Measurements from ENCODE around the gene RTN1. TPM values are rescaled to one million over a fixed set of nuclear protein-coding genes. Genes with fewer than 3 reads are reported as not detected.

Gene RTN1
- total and polyA plus RNA-seq, 2 experiments from 2014 or later = 4.2 to 4.3 TPM

- Mint-ChIP-seq H3K27ac (no peak overlapping the region), H3K4me1 (peaks cover 4% of the 10 kb centered on the region), H3K9me3 (no peaks in the 10 kb centered on the region; the same call in 2 of the 3 replicates), H3K4me3 (no peak overlapping the region), H3K36me3 (ENCODE audit: low read depth) (no peaks in the 10 kb centered on the region), H3K27me3 (ENCODE audit: insufficient read depth, low read depth, poor library complexity) (no peaks in the 10 kb centered on the region)
- H4K20me1 ChIP-seq (replicated peaks; ENCODE audit: insufficient read depth) = no peaks in the 10 kb centered on the region
- no peak overlapping the region for H3K4me2 ChIP-seq
- H3K4me3 ChIP-seq = no peak overlapping the region
- no peaks in the 10 kb centered on the region for H3K9me2 ChIP-seq (ENCODE audit: insufficient read depth)
- H3K79me2 ChIP-seq (replicated peaks; ENCODE audit: insufficient read depth) = no peaks in the 10 kb centered on the region
- DNase-seq (ENCODE audit: low spot score) (no peak), ATAC-seq (no peak)
- no peaks in the 10 kb centered on the region for H3K27me3 ChIP-seq (ENCODE audit: insufficient read depth)
- no peak overlapping the region for H2AFZ ChIP-seq
- H3F3A ChIP-seq (replicated peaks; ENCODE audit: low read depth) = no peaks in the 10 kb centered on the region
- no peaks in the 10 kb centered on the region for H3K36me3 ChIP-seq (ENCODE audit: insufficient read depth)
- no peak overlapping the region for H3K27ac ChIP-seq (ENCODE audit: low read depth)
- TF ChIP-seq ETS1 (IDR thresholded peaks at IDR 0.05) (no peak), STAT1 (IDR thresholded peaks at IDR 0.05; ENCODE audit: unreplicated experiment) (no peak), CREB1 (CRISPR knock-in tag; IDR thresholded peaks at IDR 0.05; ENCODE audit: low read depth) (no peak), EZH2 (IDR thresholded peaks at IDR 0.05; ENCODE audit: low read depth, unreplicated experiment) (no peak), ZNF331 (CRISPR knock-in tag; IDR thresholded peaks at IDR 0.05; ENCODE audit: low read depth) (no peak), REST (IDR thresholded peaks at IDR 0.05; ENCODE audit: unreplicated experiment) (no peak), ZNF114 (CRISPR knock-in tag; IDR thresholded peaks at IDR 0.05) (no peak), JUNB (IDR thresholded peaks at IDR 0.05; ENCODE audit: unreplicated experiment) (no peak), POLR2AphosphoS5 (IDR thresholded peaks at IDR 0.05; ENCODE audit: low read depth) (no peak), NANOG (IDR thresholded peaks at IDR 0.05; ENCODE audit: borderline replicate concordance) (no peak), EZH2phosphoT487 (IDR thresholded peaks at IDR 0.05; ENCODE audit: unreplicated experiment) (no peak)
- TF ChIP-seq, protein P1, sequence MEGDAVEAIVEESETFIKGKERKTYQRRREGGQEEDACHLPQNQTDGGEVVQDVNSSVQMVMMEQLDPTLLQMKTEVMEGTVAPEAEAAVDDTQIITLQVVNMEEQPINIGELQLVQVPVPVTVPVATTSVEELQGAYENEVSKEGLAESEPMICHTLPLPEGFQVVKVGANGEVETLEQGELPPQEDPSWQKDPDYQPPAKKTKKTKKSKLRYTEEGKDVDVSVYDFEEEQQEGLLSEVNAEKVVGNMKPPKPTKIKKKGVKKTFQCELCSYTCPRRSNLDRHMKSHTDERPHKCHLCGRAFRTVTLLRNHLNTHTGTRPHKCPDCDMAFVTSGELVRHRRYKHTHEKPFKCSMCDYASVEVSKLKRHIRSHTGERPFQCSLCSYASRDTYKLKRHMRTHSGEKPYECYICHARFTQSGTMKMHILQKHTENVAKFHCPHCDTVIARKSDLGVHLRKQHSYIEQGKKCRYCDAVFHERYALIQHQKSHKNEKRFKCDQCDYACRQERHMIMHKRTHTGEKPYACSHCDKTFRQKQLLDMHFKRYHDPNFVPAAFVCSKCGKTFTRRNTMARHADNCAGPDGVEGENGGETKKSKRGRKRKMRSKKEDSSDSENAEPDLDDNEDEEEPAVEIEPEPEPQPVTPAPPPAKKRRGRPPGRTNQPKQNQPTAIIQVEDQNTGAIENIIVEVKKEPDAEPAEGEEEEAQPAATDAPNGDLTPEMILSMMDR (conservative IDR thresholded peaks at IDR 0.05; ENCODE audit: low read depth in 2 of 2) = no peak
- TF ChIP-seq, protein P2, sequence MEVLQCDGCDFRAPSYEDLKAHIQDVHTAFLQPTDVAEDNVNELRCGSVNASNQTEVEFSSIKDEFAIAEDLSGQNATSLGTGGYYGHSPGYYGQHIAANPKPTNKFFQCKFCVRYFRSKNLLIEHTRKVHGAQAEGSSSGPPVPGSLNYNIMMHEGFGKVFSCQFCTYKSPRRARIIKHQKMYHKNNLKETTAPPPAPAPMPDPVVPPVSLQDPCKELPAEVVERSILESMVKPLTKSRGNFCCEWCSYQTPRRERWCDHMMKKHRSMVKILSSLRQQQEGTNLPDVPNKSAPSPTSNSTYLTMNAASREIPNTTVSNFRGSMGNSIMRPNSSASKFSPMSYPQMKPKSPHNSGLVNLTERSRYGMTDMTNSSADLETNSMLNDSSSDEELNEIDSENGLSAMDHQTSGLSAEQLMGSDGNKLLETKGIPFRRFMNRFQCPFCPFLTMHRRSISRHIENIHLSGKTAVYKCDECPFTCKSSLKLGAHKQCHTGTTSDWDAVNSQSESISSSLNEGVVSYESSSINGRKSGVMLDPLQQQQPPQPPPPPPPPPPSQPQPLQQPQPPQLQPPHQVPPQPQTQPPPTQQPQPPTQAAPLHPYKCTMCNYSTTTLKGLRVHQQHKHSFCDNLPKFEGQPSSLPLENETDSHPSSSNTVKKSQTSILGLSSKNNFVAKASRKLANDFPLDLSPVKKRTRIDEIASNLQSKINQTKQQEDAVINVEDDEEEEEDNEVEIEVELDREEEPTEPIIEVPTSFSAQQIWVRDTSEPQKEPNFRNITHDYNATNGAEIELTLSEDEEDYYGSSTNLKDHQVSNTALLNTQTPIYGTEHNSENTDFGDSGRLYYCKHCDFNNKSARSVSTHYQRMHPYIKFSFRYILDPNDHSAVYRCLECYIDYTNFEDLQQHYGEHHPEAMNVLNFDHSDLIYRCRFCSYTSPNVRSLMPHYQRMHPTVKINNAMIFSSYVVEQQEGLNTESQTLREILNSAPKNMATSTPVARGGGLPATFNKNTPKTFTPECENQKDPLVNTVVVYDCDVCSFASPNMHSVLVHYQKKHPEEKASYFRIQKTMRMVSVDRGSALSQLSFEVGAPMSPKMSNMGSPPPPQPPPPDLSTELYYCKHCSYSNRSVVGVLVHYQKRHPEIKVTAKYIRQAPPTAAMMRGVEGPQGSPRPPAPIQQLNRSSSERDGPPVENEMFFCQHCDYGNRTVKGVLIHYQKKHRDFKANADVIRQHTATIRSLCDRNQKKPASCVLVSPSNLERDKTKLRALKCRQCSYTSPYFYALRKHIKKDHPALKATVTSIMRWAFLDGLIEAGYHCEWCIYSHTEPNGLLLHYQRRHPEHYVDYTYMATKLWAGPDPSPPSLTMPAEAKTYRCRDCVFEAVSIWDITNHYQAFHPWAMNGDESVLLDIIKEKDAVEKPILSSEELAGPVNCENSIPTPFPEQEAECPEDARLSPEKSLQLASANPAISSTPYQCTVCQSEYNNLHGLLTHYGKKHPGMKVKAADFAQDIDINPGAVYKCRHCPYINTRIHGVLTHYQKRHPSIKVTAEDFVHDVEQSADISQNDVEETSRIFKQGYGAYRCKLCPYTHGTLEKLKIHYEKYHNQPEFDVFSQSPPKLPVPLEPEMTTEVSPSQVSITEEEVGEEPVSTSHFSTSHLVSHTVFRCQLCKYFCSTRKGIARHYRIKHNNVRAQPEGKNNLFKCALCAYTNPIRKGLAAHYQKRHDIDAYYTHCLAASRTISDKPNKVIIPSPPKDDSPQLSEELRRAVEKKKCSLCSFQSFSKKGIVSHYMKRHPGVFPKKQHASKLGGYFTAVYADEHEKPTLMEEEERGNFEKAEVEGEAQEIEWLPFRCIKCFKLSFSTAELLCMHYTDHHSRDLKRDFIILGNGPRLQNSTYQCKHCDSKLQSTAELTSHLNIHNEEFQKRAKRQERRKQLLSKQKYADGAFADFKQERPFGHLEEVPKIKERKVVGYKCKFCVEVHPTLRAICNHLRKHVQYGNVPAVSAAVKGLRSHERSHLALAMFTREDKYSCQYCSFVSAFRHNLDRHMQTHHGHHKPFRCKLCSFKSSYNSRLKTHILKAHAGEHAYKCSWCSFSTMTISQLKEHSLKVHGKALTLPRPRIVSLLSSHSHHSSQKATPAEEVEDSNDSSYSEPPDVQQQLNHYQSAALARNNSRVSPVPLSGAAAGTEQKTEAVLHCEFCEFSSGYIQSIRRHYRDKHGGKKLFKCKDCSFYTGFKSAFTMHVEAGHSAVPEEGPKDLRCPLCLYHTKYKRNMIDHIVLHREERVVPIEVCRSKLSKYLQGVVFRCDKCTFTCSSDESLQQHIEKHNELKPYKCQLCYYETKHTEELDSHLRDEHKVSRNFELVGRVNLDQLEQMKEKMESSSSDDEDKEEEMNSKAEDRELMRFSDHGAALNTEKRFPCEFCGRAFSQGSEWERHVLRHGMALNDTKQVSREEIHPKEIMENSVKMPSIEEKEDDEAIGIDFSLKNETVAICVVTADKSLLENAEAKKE (CRISPR knock-in tag; IDR thresholded peaks at IDR 0.05) = no peak
- no peaks in the 10 kb centered on the region for H3K4me1 ChIP-seq (ENCODE audit: insufficient read depth)
These were observed 53.6 kb downstream of the RTN1 start for GRCh38 chr14:59816941-59817340.
